Transverse colon (tissue), 4 donors: Measurements from ENCODE around the gene UIMC1. TPM values are rescaled to one million over a fixed set of nuclear protein-coding genes. Genes with fewer than 3 reads are reported as not detected.

Experiments used
- DNase-seq: peaks from one replicate; pipeline ENCODE4 v3.0.0-alpha.2; 2019
- H3K27ac ChIP-seq, 4 donors: fragments of 200-600 bp; sonication (generic); 2 replicates each; pipeline ENCODE4 v1.5.1; 2016 to 2018; ENCODE audit warnings: inconsistent platforms in 4 of 4
- H3K27me3 ChIP-seq: fragments of 200-600 bp; sonication (generic); 2 replicates; pipeline ENCODE4 v1.5.1; 2017; ENCODE audit warnings: inconsistent platforms
- H3K36me3 ChIP-seq, 4 donors: fragments of 200-600 bp; sonication (generic); 2 replicates each; pipeline ENCODE4 v1.5.1; 2017 to 2019; ENCODE audit warnings: inconsistent platforms in 4 of 4
- H3K4me1 ChIP-seq, 4 donors: fragments of 200-600 bp; sonication (generic); 2 replicates each; pipeline ENCODE4 v1.5.1; 2017 to 2020; ENCODE audit warnings: inconsistent platforms in 4 of 4
- H3K4me3 ChIP-seq, 4 donors: fragments of 200-600 bp; sonication (generic); 1 replicate in 1 of 4; 2 replicates in 3 of 4; pipeline versions ENCODE4 v1.5.1 to v1.6.1; 2017 to 2019; ENCODE audit warnings: inconsistent platforms in 4 of 4
- H3K9me3 ChIP-seq, 2 donors: fragments of 200-600 bp; sonication (generic); 2 replicates each; pipeline ENCODE4 v1.5.1; 2017 to 2019; ENCODE audit warnings: inconsistent platforms in 2 of 2
- CTCF ChIP-seq, 5 experiments: fragments of 200-600 bp in 3 of 5; fragments of 450-650 bp in 2 of 5; sonication (generic) in 3 of 5; IDR thresholded peaks; 1 replicate in 2 of 5; 2 replicates in 3 of 5; pipeline ENCODE4 v1.5.1; 2016 to 2017; ENCODE audit warnings: antibody characterized with exemption in 5 of 5, inconsistent platforms in 3 of 5, mild to moderate bottlenecking in 2 of 5, moderate library complexity in 1 of 5
- EP300 ChIP-seq: sonication (generic); formaldehyde crosslinking; IDR thresholded peaks from one replicate; pipeline ENCODE4 v1.6.1; 2017; ENCODE audit warnings: antibody characterized with exemption, low read depth
- POLR2A ChIP-seq: fragments of 450-650 bp; IDR thresholded peaks from one replicate; pipeline ENCODE4 v1.6.1; 2016; ENCODE audit warnings: antibody characterized with exemption, mild to moderate bottlenecking, moderate library complexity
- POLR2AphosphoS5 ChIP-seq, 3 donors: sonication (generic); formaldehyde crosslinking; IDR thresholded peaks; one replicate each; pipeline ENCODE4 v1.6.1; 2016; ENCODE audit warnings: antibody characterized with exemption in 3 of 3
- WGBS, 2 donors: methylation state at CpG; one replicate each; pipeline ENCODE4 v1.1.5; 2018; ENCODE audit warnings: low coverage in 1 of 2; 5-methylcytosine and 5-hydroxymethylcytosine counted together
- in situ Hi-C, 4 donors: fragments of 200-750 bp; cut with MboI; loops; one replicate each; pipeline versions ENCODE4 v1.15.0 to v1.15.1; 2017; ENCODE audit warnings: low sequenced_read_pairs in 3 of 4, low pct_ligation_motif_present in 1 of 4, low pct_unique_long_range_greater_than_20kb in 1 of 4
- intact Hi-C: fragments of 100-400 bp; cut with DNase I; formaldehyde crosslinking; loops from one replicate; pipeline ENCODE4 v1.15.1; 2023; ENCODE audit warnings: low total_unique reads
- total RNA-seq, 4 donors: library from RNA; depleted of rRNA; stranded (reverse); fragments of >200 nt; gene quantifications; one replicate each; pipeline ENCODE4 v1.1.0, GENCODE V29; 2016

Gene UIMC1
- total RNA-seq, 4 donors from 2014 or later, result 25.1 to 213 (median 34.6) TPM

GRCh38 chr5:177015156-177015555 is 8.6 kb upstream of the UIMC1 start:
- DNase-seq, result no peak
- no peak overlapping the region for H3K27ac ChIP-seq
- no peaks in the 10 kb centered on the region for H3K9me3 ChIP-seq
- no peaks in the 10 kb centered on the region for H3K27me3 ChIP-seq
- no peaks in the 10 kb centered on the region for H3K36me3 ChIP-seq
- H3K4me3 ChIP-seq, result no peak overlapping the region
- intact Hi-C loops, result no loop called here
- in situ Hi-C loops, result no loop called here
- WGBS, 2 donors, result 85 to 95% methylated on average over 2 to 4 of the region's 4 CpGs
- TF ChIP-seq POLR2A, result no peak
- no peak for TF ChIP-seq CTCF (IDR thresholded peaks at IDR 0.05)
- TF ChIP-seq POLR2AphosphoS5 (IDR thresholded peaks at IDR 0.05), result no peak
- TF ChIP-seq EP300, result no peak
- peaks cover 0 to 3% (median 0%) of the 10 kb centered on the region in 4 donors for H3K4me1 ChIP-seq

- no peak for DNase-seq
- in situ Hi-C loops, result no loop called here
- H3K9me3 ChIP-seq, result no peaks in the 10 kb centered on the region
- 91 to 93% methylated on average over 3 to 4 of the region's 4 CpGs for WGBS, 2 donors
- TF ChIP-seq POLR2AphosphoS5 (IDR thresholded peaks at IDR 0.05) (no peak), EP300 (no peak), CTCF (IDR thresholded peaks at IDR 0.05) (no peak), POLR2A (no peak)
- H3K27ac ChIP-seq, result no peak overlapping the region
- no peak overlapping the region for H3K4me3 ChIP-seq
- peaks cover 0 to 9% (median 5%) of the 10 kb centered on the region in 4 donors for H3K4me1 ChIP-seq
- no peaks in the 10 kb centered on the region for H3K36me3 ChIP-seq
- intact Hi-C loops, result no loop called here
- no peaks in the 10 kb centered on the region for H3K27me3 ChIP-seq
These were observed 3.6 kb upstream of the UIMC1 start for GRCh38 chr5:177010153-177010552.

- WGBS, 2 donors, result 59 to 80% methylated on average over 1 to 2 of the region's 2 CpGs
- DNase-seq, result no peak
- Histone ChIP-seq H3K9me3 (no peaks in the 10 kb centered on the region), H3K27ac (no peak overlapping the region), H3K27me3 (no peaks in the 10 kb centered on the region), H3K36me3 (no peaks in the 10 kb centered on the region), H3K4me3 (no peak overlapping the region), H3K4me1 (peaks cover 4 to 23% (median 16%) of the 10 kb centered on the region in 4 donors)
- TF ChIP-seq EP300 (no peak), CTCF (IDR thresholded peaks at IDR 0.05) (no peak), POLR2AphosphoS5 (IDR thresholded peaks at IDR 0.05) (no peak), POLR2A (no peak)
- intact Hi-C loops, result no loop called here
- in situ Hi-C loops, result no loop called here
These were observed 2.1 kb upstream of the UIMC1 start for GRCh38 chr5:177008716-177009115.

- Histone ChIP-seq H3K27me3 (no peaks in the 10 kb centered on the region), H3K4me1 (peaks cover 4 to 22% (median 16%) of the 10 kb centered on the region in 4 donors), H3K9me3 (no peaks in the 10 kb centered on the region), H3K36me3 (no peaks in the 10 kb centered on the region), H3K27ac (peak overlapping the region; percentile 92 to 99 (median 94)), H3K4me3 (peak overlapping the region; percentile 66 to 99 (median 82))
- peak; percentile 78 for DNase-seq
- TF ChIP-seq POLR2A (no peak), EP300 (no peak), POLR2AphosphoS5 (IDR thresholded peaks at IDR 0.05) (peak in 2 of 3 donors; percentile 33 to 45), CTCF (IDR thresholded peaks at IDR 0.05) (peak; percentile 46 to 59 (median 55))
- 1% methylated on average over 47 of the region's 51 CpGs; no CpG with 5 or more reads in 1 of the 2 donors for WGBS, 2 donors
- in situ Hi-C loops, result no loop called here
- intact Hi-C loops, result no loop called here
These were observed 837 bp downstream of the UIMC1 start for GRCh38 chr5:177005619-177006264.
